MM.1S (cell line): ENCODE data around the gene SP100.
"Not testable (repeated sequence)": the region's sequence is repeated elsewhere in the genome, so short reads cannot be mapped to it uniquely, and the experiment has no call there.

Experiments
- DNase-seq: peaks from one replicate; pipeline ENCODE4 v3.0.0-alpha.2; 2015
- H2AFZ ChIP-seq: fragments of 300-600 bp; sonication (generic); 2 replicates; pipeline ENCODE4 v1.6.0; 2016; ENCODE audit warnings: antibody characterized with exemption, low read length
- H3F3A ChIP-seq: fragments of 300-600 bp; sonication (generic); 2 replicates; pipeline ENCODE4 v1.6.1; 2016; ENCODE audit warnings: mild to moderate bottlenecking, antibody characterized with exemption, low read length, moderate library complexity, mixed read lengths; ENCODE audit not compliant: insufficient read depth
- H3K27ac ChIP-seq: fragments of 300-600 bp; sonication (generic); 2 replicates; pipeline ENCODE4 v1.5.1; 2016; ENCODE audit warnings: mild to moderate bottlenecking, low read length
- H3K27me3 ChIP-seq: fragments of 300-600 bp; sonication (generic); replicated peaks from 2 replicates; pipeline ENCODE4 v1.6.0; 2016; ENCODE audit warnings: low read length; ENCODE audit not compliant: insufficient read depth
- H3K36me3 ChIP-seq: fragments of 300-600 bp; sonication (generic); replicated peaks from 2 replicates; pipeline ENCODE4 v1.6.1; 2016; ENCODE audit warnings: mild to moderate bottlenecking, low read length, mixed read lengths; ENCODE audit not compliant: insufficient read depth
- H3K4me1 ChIP-seq: fragments of 300-600 bp; sonication (generic); 2 replicates; pipeline ENCODE4 v1.6.1; 2016; ENCODE audit warnings: low read length, mixed read lengths
- H3K4me2 ChIP-seq: fragments of 300-600 bp; sonication (generic); 2 replicates; pipeline ENCODE4 v1.6.0; 2016; ENCODE audit warnings: low read depth, low read length
- H3K4me3 ChIP-seq: fragments of 300-600 bp; sonication (generic); 2 replicates; pipeline ENCODE4 v1.5.1; 2016; ENCODE audit warnings: low read length, mixed read lengths
- H3K79me2 ChIP-seq: fragments of 300-600 bp; sonication (generic); 2 replicates; pipeline ENCODE4 v1.6.1; 2016; ENCODE audit warnings: mixed run types, low read length, mixed read lengths
- H3K9ac ChIP-seq: fragments of 300-600 bp; sonication (generic); 2 replicates; pipeline ENCODE4 v1.6.1; 2016; ENCODE audit warnings: low read length, mixed read lengths
- H3K9me2 ChIP-seq: fragments of 300-600 bp; sonication (generic); replicated peaks from 2 replicates; pipeline ENCODE4 v1.6.1; 2016; ENCODE audit warnings: mild to moderate bottlenecking, low read length, mixed read lengths; ENCODE audit not compliant: insufficient read depth
- H3K9me3 ChIP-seq: fragments of 300-600 bp; sonication (generic); replicated peaks from 2 replicates; pipeline ENCODE4 v1.6.1; 2016; ENCODE audit warnings: mild to moderate bottlenecking, low read length, mixed read lengths; ENCODE audit not compliant: insufficient read depth
- H4K20me1 ChIP-seq: fragments of 300-600 bp; sonication (generic); 2 replicates; pipeline ENCODE4 v1.6.1; 2016; ENCODE audit warnings: mild to moderate bottlenecking, low read length, moderate library complexity, mixed read lengths; ENCODE audit not compliant: insufficient read depth
- EZH2 ChIP-seq: fragments of 300-600 bp; sonication (generic); optimal IDR thresholded peaks from 2 replicates; pipeline ENCODE3; 2017; ENCODE audit warnings: low read depth, mild to moderate bottlenecking, antibody characterized with exemption, low read length, mixed read lengths
- EZH2phosphoT487 ChIP-seq: fragments of 300-600 bp; sonication (generic); IDR thresholded peaks from 2 replicates; pipeline ENCODE4 v1.6.1; 2018; ENCODE audit warnings: antibody characterized with exemption, low read length
- TF ChIP-seq, protein P1 (sequence below): fragments of 300-600 bp; sonication (generic); IDR thresholded peaks from 2 replicates; pipeline ENCODE4 v1.5.1; 2016; ENCODE audit warnings: antibody characterized with exemption, low read length, mixed read lengths

The SP100 gene

DNA sequence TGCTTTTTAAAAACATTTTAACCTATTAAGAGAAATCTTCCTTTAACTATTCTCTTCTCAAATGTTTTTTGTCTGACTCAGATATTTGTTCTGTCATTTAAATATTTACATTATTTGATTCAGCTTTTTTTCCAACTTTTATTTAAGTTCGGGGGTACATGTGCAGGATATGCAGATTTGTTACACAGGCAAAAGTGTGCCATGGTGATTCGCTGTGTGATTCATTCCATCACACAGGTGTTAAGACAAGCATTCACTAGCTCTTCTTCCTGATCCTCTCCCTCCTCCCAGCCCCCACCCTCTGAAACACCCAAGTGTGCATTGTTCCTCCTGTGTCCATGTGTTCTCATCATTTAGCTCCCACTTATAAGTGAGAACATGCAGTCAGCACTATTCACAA, 19.4 kb downstream of the SP100 start:
- no peak overlapping the region for H3K4me2 ChIP-seq
- no peaks in the 10 kb centered on the region; the same call in 1 of the 2 replicates for H3K36me3 ChIP-seq
- H2AFZ ChIP-seq, result no peak overlapping the region
- peaks cover 52% of the 10 kb centered on the region for H3K79me2 ChIP-seq
- H3K27ac ChIP-seq, result no peak overlapping the region
- no peaks in the 10 kb centered on the region for H3K27me3 ChIP-seq
- no peak for DNase-seq
- no peaks in the 10 kb centered on the region for H3F3A ChIP-seq
- H3K9me2 ChIP-seq, result no peaks in the 10 kb centered on the region
- no peaks in the 10 kb centered on the region for H3K9me3 ChIP-seq
- H4K20me1 ChIP-seq, result no peaks in the 10 kb centered on the region
- TF ChIP-seq EZH2phosphoT487 (no peak), EZH2 (no peak)
- TF ChIP-seq, protein P1, sequence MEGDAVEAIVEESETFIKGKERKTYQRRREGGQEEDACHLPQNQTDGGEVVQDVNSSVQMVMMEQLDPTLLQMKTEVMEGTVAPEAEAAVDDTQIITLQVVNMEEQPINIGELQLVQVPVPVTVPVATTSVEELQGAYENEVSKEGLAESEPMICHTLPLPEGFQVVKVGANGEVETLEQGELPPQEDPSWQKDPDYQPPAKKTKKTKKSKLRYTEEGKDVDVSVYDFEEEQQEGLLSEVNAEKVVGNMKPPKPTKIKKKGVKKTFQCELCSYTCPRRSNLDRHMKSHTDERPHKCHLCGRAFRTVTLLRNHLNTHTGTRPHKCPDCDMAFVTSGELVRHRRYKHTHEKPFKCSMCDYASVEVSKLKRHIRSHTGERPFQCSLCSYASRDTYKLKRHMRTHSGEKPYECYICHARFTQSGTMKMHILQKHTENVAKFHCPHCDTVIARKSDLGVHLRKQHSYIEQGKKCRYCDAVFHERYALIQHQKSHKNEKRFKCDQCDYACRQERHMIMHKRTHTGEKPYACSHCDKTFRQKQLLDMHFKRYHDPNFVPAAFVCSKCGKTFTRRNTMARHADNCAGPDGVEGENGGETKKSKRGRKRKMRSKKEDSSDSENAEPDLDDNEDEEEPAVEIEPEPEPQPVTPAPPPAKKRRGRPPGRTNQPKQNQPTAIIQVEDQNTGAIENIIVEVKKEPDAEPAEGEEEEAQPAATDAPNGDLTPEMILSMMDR, result no peak
- H3K4me1 ChIP-seq, result no peaks in the 10 kb centered on the region
- H3K9ac ChIP-seq, result no peak overlapping the region
- H3K4me3 ChIP-seq, result no peak overlapping the region

DNA sequence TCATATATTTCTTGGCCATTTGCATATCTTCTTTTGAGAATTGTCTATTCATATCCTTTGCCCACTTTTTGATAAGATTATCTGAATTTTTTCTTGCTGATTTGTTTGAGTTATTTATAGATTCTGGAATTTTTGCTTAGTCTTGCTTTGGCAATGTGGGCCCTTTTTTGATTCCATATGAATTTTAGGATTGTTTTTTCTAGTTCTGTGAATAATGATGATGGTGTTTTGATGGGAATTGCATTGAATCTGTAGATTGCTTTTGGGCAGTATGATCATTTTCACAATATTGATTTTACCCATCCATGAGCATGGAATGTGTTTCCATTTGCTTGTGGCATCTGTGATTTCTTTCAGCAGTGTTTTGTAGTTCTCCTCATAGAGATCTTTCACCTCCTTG, 23.1 kb downstream of the SP100 start:
- H3F3A ChIP-seq, H3K9me2 ChIP-seq, H3K27me3 ChIP-seq, H3K4me2 ChIP-seq, H3K4me3 ChIP-seq, H3K9me3 ChIP-seq, H2AFZ ChIP-seq, H4K20me1 ChIP-seq, H3K9ac ChIP-seq, DNase-seq, H3K27ac ChIP-seq, H3K36me3 ChIP-seq: not testable (repeated sequence)
- Histone ChIP-seq H3K79me2 (peaks cover 24% of the 10 kb centered on the region), H3K4me1 (peaks cover 22% of the 10 kb centered on the region)

DNA sequence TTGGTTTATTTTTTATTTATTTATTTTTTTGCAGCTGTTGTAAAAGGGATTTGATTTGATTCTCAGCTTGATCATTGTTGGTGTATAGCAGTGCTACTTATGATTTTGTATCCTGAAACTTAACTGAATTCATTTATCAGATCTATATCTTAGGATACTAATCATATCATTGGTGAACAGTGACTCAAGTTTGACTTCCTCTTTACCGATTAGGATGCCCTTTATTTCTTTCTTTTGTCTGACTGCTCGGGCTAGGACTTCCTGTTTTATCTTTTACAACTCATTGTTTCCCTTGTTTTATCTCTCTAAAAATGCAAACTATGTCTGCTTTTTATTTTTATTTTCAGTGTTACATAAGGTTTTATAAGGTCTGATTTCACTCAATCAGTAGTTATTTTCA, 23.6 kb downstream of the SP100 start:
- DNase-seq, result no peak
- Histone ChIP-seq H3K27ac (no peak overlapping the region), H3K27me3 (no peaks in the 10 kb centered on the region), H3K4me2 (peak overlapping the region; percentile 33; the same call in 1 of the 2 replicates), H3K4me3 (no peak overlapping the region), H3K9me2 (no peaks in the 10 kb centered on the region), H4K20me1 (no peaks in the 10 kb centered on the region), H3K4me1 (peaks cover 26% of the 10 kb centered on the region), H3F3A (0 out of 2 replicates have a peak, but pooled peaks cover 10% of the 10 kb centered on the region), H3K36me3 (no peaks in the 10 kb centered on the region), H3K9me3 (no peaks in the 10 kb centered on the region), H3K9ac (no peak overlapping the region), H2AFZ (no peak overlapping the region), H3K79me2 (peaks cover 19% of the 10 kb centered on the region)
- TF ChIP-seq EZH2 (no peak), EZH2phosphoT487 (no peak)
- TF ChIP-seq, protein P1, result no peak

DNA sequence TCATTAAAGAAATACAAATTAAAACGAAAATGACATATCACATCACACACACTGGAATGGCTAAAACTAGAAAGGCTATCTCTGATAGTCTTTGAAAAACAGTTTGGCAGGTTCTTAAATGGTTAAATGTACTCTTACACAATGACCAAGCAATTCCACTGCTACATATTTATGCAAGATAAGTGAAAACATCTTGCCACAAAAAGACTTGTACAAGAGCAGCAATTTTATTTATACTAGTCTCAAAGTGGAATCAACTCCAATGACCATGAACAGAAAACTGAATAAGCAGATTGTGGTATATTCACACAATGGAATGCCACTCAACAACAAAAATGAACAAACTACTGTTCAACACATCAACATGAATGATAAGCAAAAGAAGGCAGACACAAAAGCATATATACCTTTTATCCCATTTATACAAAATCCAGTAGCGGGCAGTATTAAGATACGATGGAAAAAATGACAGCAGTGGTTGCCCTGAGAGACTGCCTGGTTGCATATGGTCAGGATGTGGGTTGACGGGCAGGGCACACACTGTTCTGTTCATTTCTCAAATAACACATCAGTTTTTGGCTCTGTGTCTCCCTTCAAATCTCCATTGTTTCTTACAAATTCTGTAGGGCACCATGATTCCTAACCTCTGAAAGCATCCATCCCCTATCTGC, 25.4 kb downstream of the SP100 start:
- no peak overlapping the region for H3K9ac ChIP-seq
- peaks cover 40% of the 10 kb centered on the region for H3K4me1 ChIP-seq
- H3K9me2 ChIP-seq, result no peaks in the 10 kb centered on the region
- H3K27me3 ChIP-seq, result no peaks in the 10 kb centered on the region
- H3K9me3 ChIP-seq, result no peaks in the 10 kb centered on the region
- TF ChIP-seq EZH2phosphoT487, result no peak
- no peak for TF ChIP-seq EZH2
- TF ChIP-seq, protein P1, result no peak
- H3F3A ChIP-seq, result 0 out of 2 replicates have a peak, but pooled peaks cover 12% of the 10 kb centered on the region
- no peaks in the 10 kb centered on the region for H3K36me3 ChIP-seq
- no peak for DNase-seq
- no peak overlapping the region for H3K27ac ChIP-seq
- peaks cover 11% of the 10 kb centered on the region; the same call in 1 of the 2 replicates for H3K79me2 ChIP-seq
- no peaks in the 10 kb centered on the region for H4K20me1 ChIP-seq
- H3K4me3 ChIP-seq, result no peak overlapping the region
- H2AFZ ChIP-seq, result no peak overlapping the region
- H3K4me2 ChIP-seq, result no peak overlapping the region
